Stimulated activated memory B cell treated with anti-CD40 and anti-IgM and Interleukin-4, amounts not matched to agents 10 μg/mL and 1 μg/mL and 100 μg/mL, for 72 hours (primary cell): ENCODE measurements around the gene CTNND2.

Source experiments
- ATAC-seq: fragments of 150-1000 bp; cut with Tn5 transposase; 2 replicates; pipeline ENCODE4 v1.10.0; 2021
- H3K27ac Mint-ChIP-seq: one replicate; pipeline ENCODE4 v1.8.0; 2022; ENCODE audit warnings: mild to moderate bottlenecking, mixed read lengths
- H3K27me3 Mint-ChIP-seq: one replicate; pipeline ENCODE4 v1.8.0; 2022; ENCODE audit warnings: mixed read lengths
- H3K36me3 Mint-ChIP-seq: one replicate; pipeline ENCODE4 v1.8.0; 2022; ENCODE audit warnings: mixed read lengths
- H3K4me1 Mint-ChIP-seq: one replicate; pipeline ENCODE4 v1.8.0; 2022; ENCODE audit warnings: mixed read lengths
- H3K4me3 Mint-ChIP-seq: one replicate; pipeline ENCODE4 v1.8.0; 2022; ENCODE audit warnings: mild to moderate bottlenecking, moderate library complexity, mixed read lengths
- H3K9me3 Mint-ChIP-seq: one replicate; pipeline ENCODE4 v1.8.0; 2022; ENCODE audit warnings: mixed read lengths

Gene CTNND2

DNA sequence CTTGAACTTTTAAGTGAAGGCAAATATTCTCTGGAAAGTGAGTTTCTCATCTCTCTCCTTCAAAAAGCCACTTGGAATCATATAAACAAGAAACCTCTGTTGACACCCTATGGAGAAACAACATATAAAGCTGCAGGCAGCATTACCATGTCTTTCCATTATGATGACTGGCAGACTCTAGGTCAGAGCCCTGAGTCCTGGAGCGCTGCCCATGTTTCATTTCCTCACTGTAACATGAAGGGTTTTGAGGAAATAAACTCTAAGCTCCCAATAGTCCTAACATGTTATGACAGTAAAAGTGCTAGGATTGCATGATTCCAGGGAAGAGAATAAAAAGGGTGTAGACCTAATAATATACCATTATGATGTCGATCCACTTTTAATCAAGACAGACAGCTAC, 220.6 kb downstream of the CTNND2 start:
- H3K36me3 Mint-ChIP-seq, result no peaks in the 10 kb centered on the region
- H3K27ac Mint-ChIP-seq, result no peak overlapping the region
- H3K4me3 Mint-ChIP-seq, result no peak overlapping the region
- H3K4me1 Mint-ChIP-seq, result no peaks in the 10 kb centered on the region
- H3K27me3 Mint-ChIP-seq, result no peaks in the 10 kb centered on the region
- ATAC-seq, result no peak
- H3K9me3 Mint-ChIP-seq, result no peaks in the 10 kb centered on the region

DNA sequence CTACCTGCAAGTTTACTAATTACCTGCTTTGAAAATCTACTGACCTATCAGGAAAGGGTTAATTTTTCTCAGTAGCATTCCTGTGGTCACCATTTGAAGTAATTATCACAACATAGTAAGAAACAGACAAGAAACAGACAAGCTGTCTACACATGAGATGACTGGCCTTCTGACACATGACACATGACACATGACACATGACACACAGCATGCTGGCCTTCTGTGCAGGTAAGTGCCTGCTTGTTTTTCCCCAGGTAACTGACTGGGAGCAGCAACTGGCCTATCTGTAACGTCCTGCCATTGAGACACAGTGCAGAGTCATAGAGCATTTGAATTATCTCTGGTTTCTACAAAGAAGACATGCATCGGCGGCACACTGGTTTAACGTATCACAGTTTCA, 222.4 kb downstream of the CTNND2 start:
- no peaks in the 10 kb centered on the region for H3K9me3 Mint-ChIP-seq
- no peaks in the 10 kb centered on the region for H3K36me3 Mint-ChIP-seq
- H3K4me3 Mint-ChIP-seq, result no peak overlapping the region
- ATAC-seq, result no peak
- no peaks in the 10 kb centered on the region for H3K4me1 Mint-ChIP-seq
- H3K27me3 Mint-ChIP-seq, result no peaks in the 10 kb centered on the region
- H3K27ac Mint-ChIP-seq, result no peak overlapping the region

DNA sequence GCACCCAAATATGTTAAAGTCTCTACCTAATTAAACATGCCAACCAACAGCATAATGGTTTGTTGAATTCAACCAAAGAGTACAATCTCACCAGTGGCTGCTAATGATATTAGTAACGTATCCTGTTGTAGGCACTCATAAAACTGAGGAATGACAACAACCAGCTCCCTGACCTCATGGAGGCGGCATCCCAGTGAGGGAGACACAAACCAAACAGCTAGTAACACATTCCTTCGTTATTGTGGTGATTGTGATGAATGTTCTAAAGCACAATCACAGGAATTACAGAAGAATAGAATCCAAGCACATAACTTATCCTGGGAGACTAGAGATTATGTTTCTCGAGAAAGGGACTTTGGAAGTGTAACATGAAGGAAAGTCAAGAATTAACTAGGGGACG, 224.6 kb downstream of the CTNND2 start:
- ATAC-seq, result no peak
- H3K36me3 Mint-ChIP-seq, result no peaks in the 10 kb centered on the region
- no peak overlapping the region for H3K4me3 Mint-ChIP-seq
- no peak overlapping the region for H3K27ac Mint-ChIP-seq
- no peaks in the 10 kb centered on the region for H3K9me3 Mint-ChIP-seq
- no peaks in the 10 kb centered on the region for H3K27me3 Mint-ChIP-seq
- no peaks in the 10 kb centered on the region for H3K4me1 Mint-ChIP-seq

DNA sequence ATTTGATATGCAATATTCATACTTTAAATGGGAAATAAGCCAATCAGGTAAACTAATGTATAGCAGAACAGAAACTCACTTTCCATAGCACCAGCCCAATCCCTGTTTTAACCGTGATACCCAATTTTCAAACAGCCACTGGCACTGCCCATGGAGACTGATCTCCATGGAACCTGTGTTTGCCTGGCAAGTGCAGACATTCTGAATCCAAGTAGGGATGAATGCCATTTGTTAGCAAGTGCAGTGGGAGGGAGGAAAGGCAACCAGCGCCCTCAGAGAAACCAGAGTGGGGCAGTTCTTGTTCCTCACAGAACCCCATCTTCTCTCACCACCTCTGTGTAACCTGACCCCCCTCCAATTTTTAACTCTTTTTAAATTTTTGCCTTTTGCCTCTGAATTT, 229.1 kb downstream of the CTNND2 start:
- H3K4me3 Mint-ChIP-seq, result no peak overlapping the region
- no peak overlapping the region for H3K27ac Mint-ChIP-seq
- no peaks in the 10 kb centered on the region for H3K27me3 Mint-ChIP-seq
- no peak for ATAC-seq
- no peaks in the 10 kb centered on the region for H3K4me1 Mint-ChIP-seq
- no peaks in the 10 kb centered on the region for H3K36me3 Mint-ChIP-seq
- H3K9me3 Mint-ChIP-seq, result no peaks in the 10 kb centered on the region

DNA sequence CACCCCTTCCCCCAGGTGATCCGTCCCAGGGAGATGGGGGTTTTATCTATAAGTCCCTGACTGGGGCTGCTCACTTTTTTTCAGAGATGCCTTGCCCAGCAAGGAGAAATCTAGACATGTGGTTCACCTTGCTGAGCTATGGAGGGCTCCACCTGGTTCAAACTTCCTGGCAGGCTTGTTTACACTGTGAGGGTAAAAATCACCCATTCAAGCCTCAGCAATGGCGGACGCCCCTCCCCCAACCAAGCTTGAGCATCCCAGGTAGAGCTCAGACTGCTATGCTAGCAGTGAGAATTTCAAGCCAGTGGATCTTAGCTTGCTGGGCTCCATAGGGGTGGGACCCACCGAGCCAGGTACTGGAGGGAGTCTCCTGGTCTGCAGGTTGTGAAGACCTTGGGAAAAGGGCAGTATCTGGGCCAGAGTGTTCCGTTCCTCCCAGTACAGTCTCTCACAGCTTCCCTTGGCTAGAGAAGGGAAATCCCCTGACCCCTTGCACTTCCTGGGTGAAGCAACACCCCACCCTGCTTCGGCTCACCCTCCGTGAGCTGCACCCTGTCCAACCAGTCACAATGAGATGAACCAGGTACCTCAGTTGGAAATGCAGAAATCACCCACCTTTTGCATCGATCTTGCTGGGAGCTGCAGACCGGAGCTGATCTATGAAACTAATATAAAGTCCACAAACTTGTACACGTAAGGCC, 231.7 kb downstream of the CTNND2 start:
- no peaks in the 10 kb centered on the region for H3K4me1 Mint-ChIP-seq
- no peak overlapping the region for H3K4me3 Mint-ChIP-seq
- ATAC-seq, result no peak
- no peak overlapping the region for H3K27ac Mint-ChIP-seq
- no peaks in the 10 kb centered on the region for H3K27me3 Mint-ChIP-seq
- peaks cover 7% of the 10 kb centered on the region for H3K9me3 Mint-ChIP-seq
- no peaks in the 10 kb centered on the region for H3K36me3 Mint-ChIP-seq

DNA sequence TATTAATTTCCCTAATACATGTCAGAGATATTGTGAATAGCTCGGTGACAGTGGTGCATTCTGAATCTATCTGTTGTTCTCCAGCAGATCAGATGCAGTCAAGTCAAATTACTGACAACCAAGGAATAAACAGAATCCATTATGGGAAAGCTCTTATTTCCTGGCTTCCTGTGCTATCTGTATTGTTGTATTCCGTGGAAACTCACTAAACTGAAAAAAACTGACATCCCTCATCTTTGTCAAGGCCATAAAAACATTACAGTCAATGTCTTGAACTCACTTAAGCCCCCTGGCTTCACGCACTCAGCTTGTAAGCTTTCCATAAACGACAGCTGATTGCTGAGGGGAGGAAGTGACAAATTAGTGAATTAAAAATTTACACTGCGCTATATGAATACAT, 245.9 kb downstream of the CTNND2 start:
- Mint-ChIP-seq H3K4me1 (no peaks in the 10 kb centered on the region), H3K9me3 (peaks cover 2% of the 10 kb centered on the region), H3K27me3 (no peaks in the 10 kb centered on the region), H3K27ac (no peak overlapping the region), H3K4me3 (no peak overlapping the region), H3K36me3 (no peaks in the 10 kb centered on the region)
- ATAC-seq, result no peak

DNA sequence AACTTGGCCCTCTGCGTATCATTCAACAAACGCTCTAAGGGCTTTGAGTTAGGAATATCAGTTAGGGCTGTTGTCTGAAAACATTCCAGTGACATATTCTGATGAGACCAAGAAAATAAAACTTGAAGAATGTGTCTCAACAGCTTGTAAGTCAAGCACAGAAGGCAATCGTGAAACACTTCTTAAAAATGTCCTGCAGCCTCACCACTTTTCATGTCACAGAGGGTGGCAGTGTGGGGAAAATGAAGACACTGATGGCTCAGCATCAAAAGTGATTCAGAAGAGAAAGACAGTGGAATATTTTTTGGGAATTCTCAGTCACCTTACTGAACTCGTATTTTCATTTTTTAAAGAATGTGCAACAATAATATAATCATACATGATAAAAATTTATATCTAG, 247.3 kb downstream of the CTNND2 start:
- H3K9me3 Mint-ChIP-seq, result peaks cover 2% of the 10 kb centered on the region
- no peaks in the 10 kb centered on the region for H3K4me1 Mint-ChIP-seq
- H3K4me3 Mint-ChIP-seq, result no peak overlapping the region
- no peak overlapping the region for H3K27ac Mint-ChIP-seq
- no peaks in the 10 kb centered on the region for H3K27me3 Mint-ChIP-seq
- no peaks in the 10 kb centered on the region for H3K36me3 Mint-ChIP-seq
- no peak for ATAC-seq

DNA sequence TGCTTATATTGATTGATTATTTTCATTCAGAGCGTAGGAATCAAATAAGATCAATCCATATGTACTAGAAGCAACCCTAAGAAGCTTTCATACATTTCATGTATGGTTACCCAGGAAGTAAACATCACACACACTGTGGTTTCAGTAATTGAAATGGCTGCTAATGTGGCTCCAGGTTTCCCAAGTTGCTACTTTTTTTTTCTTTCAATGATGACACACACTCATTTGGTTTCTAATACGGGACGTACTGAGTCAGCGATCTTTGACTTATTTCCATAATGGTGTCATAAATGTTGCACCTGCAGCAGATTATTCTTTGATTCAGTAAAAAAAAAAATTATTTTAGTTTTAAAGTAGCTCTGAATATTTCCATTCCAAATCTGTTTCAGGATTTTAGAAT, 248.6 kb downstream of the CTNND2 start:
- no peak overlapping the region for H3K4me3 Mint-ChIP-seq
- ATAC-seq, result no peak
- H3K4me1 Mint-ChIP-seq, result no peaks in the 10 kb centered on the region
- H3K36me3 Mint-ChIP-seq, result no peaks in the 10 kb centered on the region
- H3K27me3 Mint-ChIP-seq, result no peaks in the 10 kb centered on the region
- peaks cover 2% of the 10 kb centered on the region for H3K9me3 Mint-ChIP-seq
- H3K27ac Mint-ChIP-seq, result no peak overlapping the region

DNA sequence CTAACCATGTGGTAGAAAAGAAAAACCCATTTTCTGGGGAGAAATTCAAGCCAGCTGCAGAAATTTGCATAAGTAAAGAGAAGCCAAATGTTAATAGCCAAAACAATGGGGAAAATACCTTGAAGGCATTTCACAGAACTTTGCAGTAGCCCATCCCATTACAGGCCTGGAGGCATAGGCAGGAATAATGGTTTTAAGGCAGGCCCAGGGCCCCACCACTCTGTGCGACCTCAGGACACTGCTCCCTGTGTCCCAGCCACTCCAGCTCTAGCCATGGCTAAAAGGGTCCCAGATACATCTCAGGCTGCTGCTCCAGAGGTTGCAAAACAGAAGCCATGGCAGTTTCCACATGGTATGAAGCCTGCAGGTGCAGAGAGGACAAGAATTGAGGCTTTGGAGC, 253.3 kb downstream of the CTNND2 start:
- Mint-ChIP-seq H3K27me3 (no peaks in the 10 kb centered on the region), H3K36me3 (no peaks in the 10 kb centered on the region), H3K4me1 (no peaks in the 10 kb centered on the region), H3K27ac (no peak overlapping the region), H3K9me3 (peaks cover 7% of the 10 kb centered on the region), H3K4me3 (no peak overlapping the region)
- ATAC-seq, result no peak

DNA sequence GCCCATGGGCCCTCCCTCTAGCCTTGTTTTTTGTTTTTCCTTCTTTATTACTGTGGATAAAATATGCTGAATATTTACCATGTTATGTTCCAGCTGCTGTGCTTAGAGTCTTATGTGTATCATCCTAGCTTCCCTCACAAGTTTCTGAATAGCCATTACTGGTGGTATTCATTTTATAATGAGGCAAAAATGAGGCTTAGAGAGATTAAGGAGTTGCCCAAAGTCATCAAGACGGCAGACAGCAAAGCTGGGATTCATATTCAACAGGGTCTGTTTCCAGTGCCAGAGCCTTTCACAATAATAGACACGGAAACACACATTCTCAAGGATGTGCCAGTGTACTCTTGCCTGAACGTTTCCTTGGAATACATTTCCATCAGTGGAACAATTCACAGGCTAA, 258.1 kb downstream of the CTNND2 start:
- no peak for ATAC-seq
- Mint-ChIP-seq H3K9me3 (peaks cover 7% of the 10 kb centered on the region), H3K36me3 (no peaks in the 10 kb centered on the region), H3K4me1 (no peaks in the 10 kb centered on the region), H3K4me3 (no peak overlapping the region), H3K27me3 (no peaks in the 10 kb centered on the region), H3K27ac (no peak overlapping the region)

DNA sequence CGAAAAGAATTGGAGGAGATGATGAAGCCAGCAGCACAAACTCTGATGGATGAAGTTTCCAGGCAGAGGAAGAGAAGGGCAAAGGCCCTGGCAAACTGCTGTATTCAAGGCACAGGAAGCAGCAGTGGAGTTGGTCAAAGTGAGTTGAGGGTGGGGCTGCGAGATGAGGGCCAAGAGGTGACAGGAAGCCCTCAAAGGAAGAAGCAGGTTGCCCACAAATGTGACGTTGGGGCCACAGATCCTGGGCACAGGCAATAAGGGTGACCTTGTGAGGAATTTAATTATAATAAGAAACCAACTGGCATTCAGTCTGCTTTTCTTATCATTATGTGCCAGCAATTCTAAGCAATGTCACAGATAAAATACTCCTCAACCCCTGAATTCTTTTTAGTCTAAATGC, 261.8 kb downstream of the CTNND2 start:
- no peaks in the 10 kb centered on the region for H3K4me1 Mint-ChIP-seq
- no peak overlapping the region for H3K4me3 Mint-ChIP-seq
- H3K36me3 Mint-ChIP-seq, result no peaks in the 10 kb centered on the region
- H3K27ac Mint-ChIP-seq, result no peak overlapping the region
- no peak for ATAC-seq
- H3K9me3 Mint-ChIP-seq, result no peaks in the 10 kb centered on the region
- no peaks in the 10 kb centered on the region for H3K27me3 Mint-ChIP-seq

DNA sequence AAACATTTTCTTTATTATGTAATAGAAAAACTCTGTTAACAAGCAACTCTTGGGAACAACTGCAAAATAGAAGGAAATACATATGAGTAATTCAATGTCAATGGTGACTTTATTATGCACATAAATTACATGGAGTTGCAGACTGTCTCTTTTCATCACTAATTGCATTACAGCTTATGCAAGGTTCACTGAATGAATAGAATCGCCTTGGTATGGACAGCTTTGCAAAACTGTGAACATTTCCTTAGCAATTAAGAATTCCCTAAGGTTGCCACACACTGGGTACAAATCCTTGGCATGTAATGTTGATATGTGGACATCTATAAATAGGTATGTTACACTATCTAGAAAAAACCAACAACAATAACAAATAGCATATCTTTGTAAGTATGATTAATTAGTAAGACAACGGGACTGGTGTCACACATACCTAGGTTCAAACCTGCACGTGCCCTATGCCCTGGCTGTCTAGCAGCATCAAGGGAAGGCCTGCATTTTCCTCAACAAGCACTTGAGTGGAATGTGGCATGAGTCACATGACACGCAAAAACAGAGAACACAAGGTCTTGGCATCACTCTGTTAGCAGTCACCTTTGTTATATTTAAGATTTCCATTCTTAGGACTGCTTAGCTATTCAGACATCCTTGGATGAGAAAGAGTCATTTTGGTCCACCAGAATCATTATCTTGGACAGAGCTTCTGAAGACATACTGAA, 263.9 kb downstream of the CTNND2 start:
- Mint-ChIP-seq H3K27ac (no peak overlapping the region), H3K9me3 (no peaks in the 10 kb centered on the region), H3K27me3 (no peaks in the 10 kb centered on the region), H3K4me1 (no peaks in the 10 kb centered on the region), H3K4me3 (no peak overlapping the region), H3K36me3 (no peaks in the 10 kb centered on the region)
- no peak for ATAC-seq

DNA sequence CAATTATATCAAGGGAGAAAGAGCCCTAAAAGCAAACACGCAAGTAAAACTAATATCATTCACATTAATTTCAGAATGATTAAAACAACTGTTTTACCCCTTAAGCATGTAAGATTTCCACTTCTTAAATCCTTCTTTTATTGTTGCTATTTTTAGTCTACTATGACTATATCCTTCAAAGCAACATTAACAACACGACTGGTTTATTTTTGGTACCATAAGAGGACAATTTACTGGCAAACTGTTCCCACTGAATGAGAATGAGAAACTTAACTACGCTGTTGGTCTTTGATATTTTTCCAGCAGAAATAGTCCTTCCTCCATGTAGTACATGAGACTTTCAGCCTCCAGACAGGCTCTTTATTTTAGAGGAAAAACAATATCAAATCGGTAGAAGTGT, 281.5 kb downstream of the CTNND2 start:
- Mint-ChIP-seq H3K4me3 (no peak overlapping the region), H3K27ac (no peak overlapping the region), H3K9me3 (peaks cover 8% of the 10 kb centered on the region), H3K4me1 (no peaks in the 10 kb centered on the region), H3K27me3 (no peaks in the 10 kb centered on the region), H3K36me3 (no peaks in the 10 kb centered on the region)
- ATAC-seq, result no peak

DNA sequence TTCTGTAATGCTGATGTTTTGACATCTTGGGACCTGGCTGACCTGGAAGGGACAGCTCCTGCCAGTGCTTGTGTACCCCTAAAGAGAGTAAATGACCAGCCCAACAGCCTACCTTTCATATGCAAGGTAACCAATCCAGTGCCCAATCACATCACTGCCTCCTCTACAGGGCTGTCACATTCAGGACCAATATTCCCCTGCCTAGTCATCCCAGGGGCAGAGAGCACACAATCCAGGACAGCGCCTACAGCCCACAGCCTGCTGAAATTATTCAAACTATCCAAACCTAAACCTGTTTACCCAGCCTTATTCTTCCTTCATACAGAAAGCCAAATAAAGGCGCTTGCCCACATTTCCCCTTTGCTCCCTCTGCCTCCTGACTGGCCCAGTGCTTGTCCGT, 284.1 kb downstream of the CTNND2 start:
- Mint-ChIP-seq H3K9me3 (peaks cover 6% of the 10 kb centered on the region), H3K27me3 (no peaks in the 10 kb centered on the region), H3K27ac (no peak overlapping the region), H3K4me1 (no peaks in the 10 kb centered on the region), H3K4me3 (no peak overlapping the region), H3K36me3 (no peaks in the 10 kb centered on the region)
- no peak for ATAC-seq

DNA sequence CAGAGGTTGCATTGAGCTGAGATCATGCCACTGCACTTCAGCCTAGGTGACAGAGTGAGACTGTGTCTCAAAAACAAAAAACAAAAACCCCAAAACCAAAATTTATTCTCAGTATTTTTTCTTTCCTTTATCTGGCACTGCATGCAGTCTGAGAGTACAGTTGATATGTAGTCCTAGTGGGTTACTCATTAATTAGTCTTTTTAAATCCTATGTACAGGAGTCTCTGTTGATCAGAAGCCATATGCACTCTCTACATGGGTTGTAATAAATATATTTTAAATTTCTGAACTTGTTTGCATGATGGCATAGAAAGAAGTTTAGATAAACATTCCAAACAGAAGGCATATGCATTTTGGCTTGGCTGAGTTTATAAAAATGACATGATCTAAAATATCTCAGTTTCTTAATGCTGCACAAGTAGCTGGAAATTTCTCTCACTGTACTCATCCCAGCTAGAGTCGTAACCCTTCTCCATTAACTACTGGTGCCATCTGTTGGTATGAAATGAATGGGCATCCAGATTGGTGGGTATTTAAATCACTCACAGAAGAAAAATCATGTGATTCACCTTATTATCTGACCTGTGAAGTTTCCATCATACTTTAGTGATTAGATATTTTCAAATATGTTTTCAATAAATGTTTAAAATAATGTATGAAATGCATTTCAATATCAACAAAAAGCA, 284.8 kb downstream of the CTNND2 start:
- no peak overlapping the region for H3K4me3 Mint-ChIP-seq
- H3K27ac Mint-ChIP-seq, result no peak overlapping the region
- no peaks in the 10 kb centered on the region for H3K4me1 Mint-ChIP-seq
- H3K36me3 Mint-ChIP-seq, result no peaks in the 10 kb centered on the region
- no peaks in the 10 kb centered on the region for H3K27me3 Mint-ChIP-seq
- no peak for ATAC-seq
- peaks cover 5% of the 10 kb centered on the region for H3K9me3 Mint-ChIP-seq

DNA sequence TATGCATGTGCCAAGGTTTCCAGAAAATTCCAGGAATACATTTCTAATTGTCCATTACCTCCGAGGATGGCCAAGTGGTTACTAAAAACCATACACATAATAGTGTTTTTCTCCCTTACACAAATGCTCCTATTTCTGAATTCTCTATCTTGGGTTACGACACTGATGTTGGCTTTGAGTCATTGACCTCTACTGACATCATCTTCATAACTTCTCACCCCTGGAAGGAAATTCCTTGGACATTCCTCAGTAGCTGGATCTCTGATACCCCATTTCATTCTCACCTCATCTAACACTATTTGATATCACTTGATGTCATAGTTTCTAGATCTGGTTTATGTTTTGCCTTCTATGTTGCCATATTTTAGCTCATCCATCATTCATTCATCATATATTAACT, 287.2 kb downstream of the CTNND2 start:
- no peak overlapping the region for H3K27ac Mint-ChIP-seq
- no peak overlapping the region for H3K4me3 Mint-ChIP-seq
- H3K36me3 Mint-ChIP-seq, result no peaks in the 10 kb centered on the region
- H3K4me1 Mint-ChIP-seq, result no peaks in the 10 kb centered on the region
- no peaks in the 10 kb centered on the region for H3K27me3 Mint-ChIP-seq
- no peak for ATAC-seq
- no peaks in the 10 kb centered on the region for H3K9me3 Mint-ChIP-seq
